Tibial artery (tissue), 4 donors: Measurements from ENCODE around the gene TTLL11.

ENCODE experiments used
- DNase-seq, 2 donors: peaks; one replicate each; pipeline ENCODE4 v3.0.0-alpha.2; 2019
- H3K27ac ChIP-seq, 2 donors: fragments of 200-600 bp; sonication (generic) in 1 of 2; 1 replicate in 1 of 2; 2 replicates in 1 of 2; pipeline ENCODE4 v1.5.1; 2018 to 2019; ENCODE audit warnings: mild to moderate bottlenecking in 1 of 2
- H3K27me3 ChIP-seq, 2 donors: fragments of 200-600 bp; sonication (generic) in 1 of 2; one replicate each; pipeline versions ENCODE4 v1.5.1 to v1.6.0; 2016 to 2019
- H3K36me3 ChIP-seq, 3 donors: fragments of 200-600 bp; sonication (generic) in 2 of 3; one replicate each; pipeline ENCODE4 v1.5.1; 2016 to 2019; ENCODE audit warnings: mild to moderate bottlenecking in 2 of 3
- H3K4me1 ChIP-seq, 4 donors: fragments of 200-600 bp; sonication (generic) in 2 of 4; 1 replicate in 3 of 4; 2 replicates in 1 of 4; pipeline ENCODE4 v1.5.1; 2016 to 2019
- H3K4me3 ChIP-seq, 2 donors: fragments of 200-600 bp; sonication (generic) in 1 of 2; 1 replicate in 1 of 2; 2 replicates in 1 of 2; pipeline ENCODE4 v1.5.1; 2018 to 2019; ENCODE audit warnings: mild to moderate bottlenecking in 2 of 2
- H3K9me3 ChIP-seq, 3 donors: fragments of 200-600 bp; sonication (generic) in 1 of 3; one replicate each; pipeline ENCODE4 v1.5.1; 2016 to 2019
- intact Hi-C: fragments of 100-400 bp; cut with DNase I; formaldehyde crosslinking; loops from one replicate; pipeline ENCODE4 v1.15.0; 2023; ENCODE audit warnings: low total_unique reads
- TF ChIP-seq, protein P1 (sequence below), 2 experiments: fragments of 200-600 bp in 1 of 2; fragments of 450-650 bp in 1 of 2; IDR thresholded peaks; one replicate each; pipeline ENCODE4 v1.5.1; 2017 to 2019; ENCODE audit warnings: antibody characterized with exemption in 2 of 2, mild to moderate bottlenecking in 1 of 2, moderate library complexity in 1 of 2

The TTLL11 gene

DNA sequence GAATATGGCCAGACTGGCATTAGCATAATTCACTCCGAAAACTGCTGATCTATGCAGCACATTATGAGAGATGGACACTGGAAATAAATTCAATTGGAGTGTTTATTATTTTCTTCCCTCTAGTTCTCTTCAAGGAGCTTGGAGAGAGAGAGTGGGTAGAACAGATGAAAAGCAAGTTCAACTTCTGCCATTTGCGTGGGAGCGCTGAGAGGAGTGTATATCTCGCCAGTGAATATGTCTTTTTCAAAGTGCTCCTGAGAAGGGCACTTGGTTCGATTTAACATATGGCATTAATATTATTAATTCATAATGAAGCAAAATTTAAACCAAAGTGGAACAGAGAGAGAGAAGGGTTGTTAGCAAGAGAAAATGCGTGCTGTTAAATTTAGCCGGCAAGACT is 227.2 kb downstream of the TTLL11 start:
- TF ChIP-seq, protein P1, sequence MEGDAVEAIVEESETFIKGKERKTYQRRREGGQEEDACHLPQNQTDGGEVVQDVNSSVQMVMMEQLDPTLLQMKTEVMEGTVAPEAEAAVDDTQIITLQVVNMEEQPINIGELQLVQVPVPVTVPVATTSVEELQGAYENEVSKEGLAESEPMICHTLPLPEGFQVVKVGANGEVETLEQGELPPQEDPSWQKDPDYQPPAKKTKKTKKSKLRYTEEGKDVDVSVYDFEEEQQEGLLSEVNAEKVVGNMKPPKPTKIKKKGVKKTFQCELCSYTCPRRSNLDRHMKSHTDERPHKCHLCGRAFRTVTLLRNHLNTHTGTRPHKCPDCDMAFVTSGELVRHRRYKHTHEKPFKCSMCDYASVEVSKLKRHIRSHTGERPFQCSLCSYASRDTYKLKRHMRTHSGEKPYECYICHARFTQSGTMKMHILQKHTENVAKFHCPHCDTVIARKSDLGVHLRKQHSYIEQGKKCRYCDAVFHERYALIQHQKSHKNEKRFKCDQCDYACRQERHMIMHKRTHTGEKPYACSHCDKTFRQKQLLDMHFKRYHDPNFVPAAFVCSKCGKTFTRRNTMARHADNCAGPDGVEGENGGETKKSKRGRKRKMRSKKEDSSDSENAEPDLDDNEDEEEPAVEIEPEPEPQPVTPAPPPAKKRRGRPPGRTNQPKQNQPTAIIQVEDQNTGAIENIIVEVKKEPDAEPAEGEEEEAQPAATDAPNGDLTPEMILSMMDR (IDR thresholded peaks at IDR 0.05), result no peak
- H3K27me3 ChIP-seq, result no peaks in the 10 kb centered on the region

DNA sequence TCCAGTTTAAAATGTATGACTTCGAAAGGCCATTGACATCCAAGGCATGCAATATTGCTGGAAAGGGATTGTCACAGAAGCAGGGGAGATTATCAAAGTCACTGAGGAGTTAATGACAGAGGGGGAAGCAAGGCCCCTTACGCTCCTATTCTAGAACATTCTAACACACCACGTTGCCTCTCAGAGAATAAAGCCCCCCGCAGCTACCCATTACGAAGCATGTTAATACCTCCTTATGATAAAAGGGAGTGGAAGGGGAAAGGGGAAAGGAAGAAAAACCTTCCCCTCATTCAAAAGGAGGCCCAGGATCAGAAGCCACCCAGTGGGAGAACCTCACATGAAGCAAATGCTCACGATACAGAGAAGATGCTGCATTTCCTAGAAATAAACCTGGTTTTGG is 228.0 kb downstream of the TTLL11 start:
- intact Hi-C loops, result no loop called here
- TF ChIP-seq, protein P1 (IDR thresholded peaks at IDR 0.05), result no peak
- peaks cover 0 to 19% (median 8%) of the 10 kb centered on the region in 4 donors for H3K4me1 ChIP-seq
- H3K27me3 ChIP-seq, result no peaks in the 10 kb centered on the region
- H3K9me3 ChIP-seq, result no peaks in the 10 kb centered on the region
- DNase-seq, result no peak
- no peak overlapping the region for H3K4me3 ChIP-seq
- no peak overlapping the region for H3K27ac ChIP-seq
- H3K36me3 ChIP-seq, result peaks cover 6 to 12% (median 9%) of the 10 kb centered on the region in 3 donors

More for the DNA sequence above, 227.2 kb downstream of the TTLL11 start:
- Histone ChIP-seq H3K36me3 (peaks cover 10 to 21% (median 12%) of the 10 kb centered on the region in 3 donors), H3K4me1 (peaks cover 0 to 12% (median 6%) of the 10 kb centered on the region in 4 donors), H3K27ac (no peak overlapping the region), H3K9me3 (no peaks in the 10 kb centered on the region), H3K4me3 (no peak overlapping the region)
- intact Hi-C loops, result no loop called here
- no peak for DNase-seq

DNA sequence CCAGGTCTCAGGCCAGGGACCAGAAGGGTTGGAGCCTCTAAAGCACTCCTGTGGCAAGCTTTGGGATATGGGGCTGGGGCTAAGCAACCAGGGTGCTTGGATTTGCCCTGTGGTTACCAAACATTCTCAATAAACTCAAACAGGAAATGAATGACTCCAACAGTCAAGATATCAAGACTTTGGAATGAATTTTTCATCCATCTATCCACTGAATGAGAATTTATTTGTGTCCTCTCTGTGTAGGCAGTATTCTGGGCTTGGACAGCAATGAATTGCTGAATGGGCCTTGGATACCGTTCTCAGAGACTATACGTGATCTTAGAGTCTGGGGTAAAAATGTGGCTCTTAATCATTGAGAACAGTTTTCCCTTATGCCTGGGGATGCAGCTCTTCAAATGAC is 229.2 kb downstream of the TTLL11 start:
- H3K27ac ChIP-seq, result no peak overlapping the region
- no peaks in the 10 kb centered on the region for H3K27me3 ChIP-seq
- TF ChIP-seq, protein P1 (IDR thresholded peaks at IDR 0.05), result no peak
- no peak overlapping the region for H3K4me3 ChIP-seq
- H3K36me3 ChIP-seq, result peaks cover 0 to 2% (median under 1%) of the 10 kb centered on the region in 3 donors
- no peaks in the 10 kb centered on the region for H3K9me3 ChIP-seq
- H3K4me1 ChIP-seq, result peaks cover 0 to 19% (median 8%) of the 10 kb centered on the region in 4 donors
- DNase-seq, result no peak
- intact Hi-C loops, result no loop called here

DNA sequence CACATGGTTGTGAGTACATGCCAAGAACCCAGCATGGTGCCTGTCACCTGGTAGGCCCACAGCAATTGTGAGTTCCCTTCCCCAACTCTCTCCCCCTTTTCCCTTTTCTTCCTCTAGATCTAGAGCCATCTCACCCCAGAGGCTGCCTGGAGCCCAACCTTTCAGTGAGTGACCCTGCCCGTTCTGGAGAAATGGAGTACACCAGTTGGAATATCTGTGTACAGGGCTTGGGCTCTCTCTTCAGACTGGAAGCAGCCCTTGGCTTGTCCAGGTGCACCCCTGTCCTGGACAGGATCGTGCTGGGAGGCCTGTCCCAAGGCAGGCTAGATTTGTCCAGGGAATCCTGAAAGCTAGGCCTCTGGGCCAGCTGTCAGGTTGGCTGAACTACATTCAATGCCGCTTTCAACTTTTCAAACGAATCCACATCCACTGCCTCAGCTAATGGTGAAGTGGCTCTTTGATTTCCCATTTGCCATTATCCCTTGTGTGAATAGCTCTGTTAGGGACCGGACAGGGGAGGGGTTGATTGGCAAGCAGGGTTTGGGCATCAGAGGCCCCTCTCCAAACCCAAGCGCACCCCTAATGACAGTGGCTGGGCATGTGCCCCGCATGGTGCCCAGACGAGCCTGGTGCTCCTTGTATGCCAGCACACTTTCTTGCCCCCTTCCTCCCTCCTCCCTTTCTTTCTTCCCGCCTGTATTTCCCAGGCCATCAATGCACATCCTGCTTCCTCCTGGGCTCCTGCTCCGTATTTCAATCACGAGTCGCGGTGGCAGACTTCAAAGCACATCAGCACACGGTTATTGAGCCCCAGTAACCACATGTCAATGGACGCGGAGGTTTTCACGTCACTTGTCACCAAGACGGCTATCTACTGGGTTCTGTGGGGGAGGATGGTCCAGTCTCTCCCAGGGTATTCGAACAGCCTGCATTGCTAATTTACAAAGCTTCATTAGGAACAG is 230.5 kb downstream of the TTLL11 start:
- peaks cover 0 to 19% (median 8%) of the 10 kb centered on the region in 4 donors for H3K4me1 ChIP-seq
- TF ChIP-seq, protein P1 (IDR thresholded peaks at IDR 0.05), result no peak
- no peaks in the 10 kb centered on the region for H3K9me3 ChIP-seq
- no peaks in the 10 kb centered on the region for H3K27me3 ChIP-seq
- intact Hi-C loops, result no loop called here
- H3K27ac ChIP-seq, result no peak overlapping the region
- no peak overlapping the region for H3K4me3 ChIP-seq
- no peak for DNase-seq
- no peaks in the 10 kb centered on the region for H3K36me3 ChIP-seq

DNA sequence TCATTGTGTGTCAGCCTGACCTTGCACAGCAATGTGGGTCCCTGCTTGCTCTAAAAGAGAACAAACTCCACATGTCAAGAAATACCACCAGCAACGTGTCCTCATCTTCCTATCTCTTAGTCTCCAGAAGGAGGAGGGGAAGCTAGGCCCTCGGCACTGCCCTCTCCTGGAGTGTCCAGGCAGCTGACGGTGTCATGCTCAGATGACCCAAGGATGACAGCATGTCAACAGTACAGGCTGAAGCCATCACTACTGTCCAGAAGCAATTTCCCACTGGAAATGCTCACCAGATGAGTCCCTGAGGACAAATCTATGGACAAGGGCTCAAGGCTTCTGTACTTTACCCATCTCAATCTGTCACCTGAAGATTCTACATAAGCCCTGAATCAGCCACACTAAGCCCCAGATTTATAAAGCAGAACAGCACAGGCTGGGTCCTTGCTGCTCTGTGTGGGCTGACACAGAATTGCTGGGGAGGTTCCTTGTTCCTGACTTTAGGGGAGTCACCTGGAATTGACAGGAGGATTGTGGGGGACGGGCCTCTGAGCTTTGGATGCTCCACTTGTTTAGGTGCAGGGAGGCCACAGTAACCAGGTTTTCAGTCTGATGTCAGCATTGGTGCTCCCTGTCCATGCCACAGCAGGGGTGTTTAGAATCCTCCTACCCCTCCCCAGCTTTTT is 231.5 kb downstream of the TTLL11 start:
- TF ChIP-seq, protein P1 (IDR thresholded peaks at IDR 0.05), result peak; percentile 18 to 41
- H3K36me3 ChIP-seq, result no peaks in the 10 kb centered on the region
- no peak for DNase-seq
- no peak overlapping the region for H3K4me3 ChIP-seq
- peak overlapping the region in 1 of 2 donors; percentile 39 for H3K27ac ChIP-seq
- intact Hi-C loops, result no loop called here
- peaks cover 0 to 19% (median 8%) of the 10 kb centered on the region in 4 donors for H3K4me1 ChIP-seq
- no peaks in the 10 kb centered on the region for H3K27me3 ChIP-seq
- no peaks in the 10 kb centered on the region for H3K9me3 ChIP-seq
